Measurements from ENCODE around the gene APOBR. TPM values are rescaled to one million over a fixed set of nuclear protein-coding genes. Genes with fewer than 3 reads are reported as not detected.

Gene APOBR
- total RNA-seq, 1 experiment from 2014 or later = 0.05 TPM

- ATAC-seq (no peak), DNase-seq (ENCODE audit: low read depth, low spot score) (no peak)
- ChIA-PET RAD21 (ENCODE audit: low non-redundant PET in 1 of 2, low total read pairs in 2 of 2, uncharacterized antibody in 2 of 2, unreplicated experiment in 2 of 2) (no interaction called here), POLR2A (no interaction called here), CTCF (no interaction called here)
- Histone ChIP-seq H3K27me3 (ENCODE audit: insufficient read depth, low read length) (no peaks in the 10 kb centered on the region), H3K9me3 (ENCODE audit: control insufficient read depth in 1 of 2, insufficient read depth in 1 of 2, low read depth in 1 of 2, low read length in 2 of 2) (no peaks in the 10 kb centered on the region), H3K79me2 (ENCODE audit: insufficient read depth, low read length) (no peaks in the 10 kb centered on the region), H3K27ac (ENCODE audit: low read depth, low read length) (no peak overlapping the region), H3K4me3 (replicated peaks in 1 of 2; ENCODE audit: low read depth in 1 of 2, low read length in 2 of 2) (no peak overlapping the region), H3K4me1 (ENCODE audit: control insufficient read depth in 1 of 2, insufficient read depth in 2 of 2, low read length in 2 of 2) (peaks cover 3 to 10% of the 10 kb centered on the region in 2 experiments), H4K20me1 (ENCODE audit: insufficient read depth) (no peaks in the 10 kb centered on the region), H3K9ac (ENCODE audit: low read length) (no peak overlapping the region), H2AFZ (ENCODE audit: low read depth, low read length, poor library complexity, severe bottlenecking) (no peak overlapping the region), H3K9me2 (ENCODE audit: insufficient read depth) (no peaks in the 10 kb centered on the region), H3K4me2 (ENCODE audit: low read length) (no peak overlapping the region), H3K36me3 (ENCODE audit: control insufficient read depth in 1 of 2, insufficient read depth in 2 of 2, low read length in 2 of 2) (no peaks in the 10 kb centered on the region)
- intact Hi-C loops (cut with micrococcal nuclease) = no loop called here
- TF ChIP-seq CEBPB (IDR thresholded peaks at IDR 0.05; ENCODE audit: low read depth) (no peak), EZH2phosphoT487 (IDR thresholded peaks at IDR 0.05; ENCODE audit: borderline replicate concordance) (no peak), JUND (IDR thresholded peaks at IDR 0.05) (no peak), ZFX (IDR thresholded peaks at IDR 0.05) (no peak), FOSL1 (IDR thresholded peaks at IDR 0.05; ENCODE audit: low read depth) (no peak), SIN3A (IDR thresholded peaks at IDR 0.05; ENCODE audit: low read depth) (no peak), SP1 (IDR thresholded peaks at IDR 0.05; ENCODE audit: low read depth) (no peak), REST (IDR thresholded peaks at IDR 0.05; ENCODE audit: low read depth) (no peak), POLR2A (IDR thresholded peaks at IDR 0.05; ENCODE audit: borderline replicate concordance, extremely low read depth, insufficient read depth, insufficient read length) (no peak), ELF1 (IDR thresholded peaks at IDR 0.05; ENCODE audit: borderline replicate concordance, low read depth) (no peak), SRF (IDR thresholded peaks at IDR 0.05; ENCODE audit: low read depth) (no peak), POLR2AphosphoS5 (IDR thresholded peaks at IDR 0.05; ENCODE audit: low read depth, low read length) (no peak)
- no TSS peak for BruUV-seq (replicated peaks)
These were observed 4.4 kb downstream of the APOBR start for GRCh38 chr16:28498666-28499381.
